Calu3 (cell line): Measurements from ENCODE around the gene CPNE6. TPM values are rescaled to one million over a fixed set of nuclear protein-coding genes. Genes with fewer than 3 reads are reported as not detected.

Experiments used
- BruUV-seq: library from RNA; stranded (reverse); fragments of 400-500 nt; replicated peaks from 2 replicates; lab custom pipeline; 2021; lab: Mats Ljungman, UMichigan
- CTCF ChIA-PET: fragments of 300-600 bp; sonication (Branson Sonifier 250); formaldehyde crosslinking; loops from one replicate; lab custom pipeline; 2022; ENCODE audit warnings: antibody characterized with exemption; lab: Charles Lee
- DNase-seq: peaks from one replicate; pipeline ENCODE4 v3.0.0; 2022
- H3K27ac Mint-ChIP-seq: one replicate; pipeline ENCODE4 v1.8.0; 2022; ENCODE audit warnings: mixed read lengths; ENCODE audit not compliant: unreplicated experiment
- H3K27me3 Mint-ChIP-seq: one replicate; pipeline ENCODE4 v1.8.0; 2022; ENCODE audit warnings: mixed read lengths; ENCODE audit not compliant: unreplicated experiment
- H3K36me3 Mint-ChIP-seq: one replicate; pipeline ENCODE4 v1.8.0; 2022; ENCODE audit warnings: mild to moderate bottlenecking, moderate library complexity, mixed read lengths; ENCODE audit not compliant: insufficient read depth, unreplicated experiment
- H3K4me1 Mint-ChIP-seq: one replicate; pipeline ENCODE4 v1.8.0; 2022; ENCODE audit warnings: mild to moderate bottlenecking, low read depth, mixed read lengths; ENCODE audit not compliant: unreplicated experiment
- H3K4me3 Mint-ChIP-seq: one replicate; pipeline ENCODE4 v1.8.0; 2022; ENCODE audit warnings: mild to moderate bottlenecking, low read depth, moderate library complexity, mixed read lengths; ENCODE audit not compliant: unreplicated experiment
- H3K9me3 Mint-ChIP-seq: one replicate; pipeline ENCODE4 v1.8.0; 2022; ENCODE audit warnings: low read depth, mixed read lengths; ENCODE audit not compliant: unreplicated experiment
- CTCF ChIP-seq: fragments of 200-600 bp; IDR thresholded peaks from one replicate; pipeline ENCODE4 v1.8.0; 2022; ENCODE audit warnings: antibody characterized with exemption; ENCODE audit not compliant: unreplicated experiment
- intact Hi-C: fragments of 100-400 bp; cut with micrococcal nuclease; formaldehyde crosslinking; loops from one replicate; pipeline ENCODE4 v1.10.0; 2022; ENCODE audit not compliant: unreplicated experiment
- total RNA-seq: library from RNA; stranded (reverse); gene quantifications from 2 replicates; pipeline ENCODE4 v1.2.3, GENCODE V29; 2022

Gene CPNE6
- total RNA-seq, 1 experiment from 2014 or later, result not detected

GRCh38 chr14:24110060-24110459 is 38.7 kb downstream of the CPNE6 start:
- Mint-ChIP-seq H3K36me3 (peaks cover 17% of the 10 kb centered on the region), H3K4me1 (peaks cover 5% of the 10 kb centered on the region), H3K27ac (no peak overlapping the region), H3K27me3 (no peaks in the 10 kb centered on the region), H3K9me3 (no peaks in the 10 kb centered on the region), H3K4me3 (no peak overlapping the region)
- CTCF ChIA-PET, result interaction anchor here (1.1 to 3.6 kb wide), 5 partner anchors 16 to 53 kb away, joined by 3 to 64 read pairs (median 6); partner anchors contain the start of genes EMC9, IRF9, PCK2 and PSME1
- no TSS peak for BruUV-seq
- intact Hi-C loops, result no loop called here
- peak; percentile 48 for DNase-seq
- TF ChIP-seq CTCF, result no peak

GRCh38 chr14:24110523-24110922 is 39.2 kb downstream of the CPNE6 start:
- Mint-ChIP-seq H3K36me3 (peaks cover 22% of the 10 kb centered on the region), H3K4me3 (no peak overlapping the region), H3K27me3 (no peaks in the 10 kb centered on the region), H3K4me1 (peaks cover 9% of the 10 kb centered on the region), H3K9me3 (no peaks in the 10 kb centered on the region), H3K27ac (no peak overlapping the region)
- DNase-seq, result no peak
- TF ChIP-seq CTCF, result no peak
- CTCF ChIA-PET, result interaction anchor here (1.1 to 3.6 kb wide), 5 partner anchors 17 to 53 kb away, joined by 3 to 64 read pairs (median 6); partner anchors contain the start of genes EMC9, IRF9, PCK2 and PSME1
- intact Hi-C loops, result no loop called here
- no TSS peak for BruUV-seq

- no peak for TF ChIP-seq CTCF
- H3K4me1 Mint-ChIP-seq, result peaks cover 24% of the 10 kb centered on the region
- H3K36me3 Mint-ChIP-seq, result peaks cover 34% of the 10 kb centered on the region
- TSS peak; percentile 63 for BruUV-seq
- DNase-seq, result no peak
- H3K27me3 Mint-ChIP-seq, result no peaks in the 10 kb centered on the region
- intact Hi-C loops, result no loop called here
- CTCF ChIA-PET, result interaction anchor here (1.5 to 3.2 kb wide), 5 partner anchors 19 to 48 kb away, joined by 4 to 23 read pairs (median 14); partner anchors contain the start of genes IRF9, PCK2, PSME1 and PSME2
- peak overlapping the region; percentile 98 for H3K27ac Mint-ChIP-seq
- peak overlapping the region; percentile 82 for H3K4me3 Mint-ChIP-seq
- no peaks in the 10 kb centered on the region for H3K9me3 Mint-ChIP-seq
Measured at GRCh38 chr14:24113379-24113800, 42.0 kb downstream of the CPNE6 start.

- no TSS peak for BruUV-seq
- intact Hi-C loops, result loop anchor here (2.0 kb wide), 2 partner anchors 27 to 47 kb away; partner anchors contain the start of genes EMC9 and IRF9
- Mint-ChIP-seq H3K27me3 (no peaks in the 10 kb centered on the region), H3K4me3 (peak overlapping the region; percentile 82), H3K9me3 (no peaks in the 10 kb centered on the region), H3K27ac (peak overlapping the region; percentile 98), H3K36me3 (peaks cover 39% of the 10 kb centered on the region), H3K4me1 (peaks cover 20% of the 10 kb centered on the region)
- DNase-seq, result peak; percentile 85
- no peak for TF ChIP-seq CTCF
- CTCF ChIA-PET, result interaction anchor here (0.6 to 3.2 kb wide), 9 partner anchors 20 to 130 kb away, joined by 3 to 23 read pairs (median 8); partner anchors contain the start of genes IRF9, PCK2, PSME1 and PSME2
Measured at GRCh38 chr14:24113801-24114531, 42.6 kb downstream of the CPNE6 start.
